Bladder microvascular endothelial cell (primary cell): ENCODE results near the gene PLEK2. TPM values are rescaled to one million over a fixed set of nuclear protein-coding genes. Genes with fewer than 3 reads are reported as not detected.

Source experiments
- total RNA-seq: library from RNA; depleted of rRNA; stranded (reverse); fragments of >200 nt; gene quantifications from 2 replicates; pipeline ENCODE4 v1.2.3, GENCODE V29; 2014

PLEK2 gene, protein sequence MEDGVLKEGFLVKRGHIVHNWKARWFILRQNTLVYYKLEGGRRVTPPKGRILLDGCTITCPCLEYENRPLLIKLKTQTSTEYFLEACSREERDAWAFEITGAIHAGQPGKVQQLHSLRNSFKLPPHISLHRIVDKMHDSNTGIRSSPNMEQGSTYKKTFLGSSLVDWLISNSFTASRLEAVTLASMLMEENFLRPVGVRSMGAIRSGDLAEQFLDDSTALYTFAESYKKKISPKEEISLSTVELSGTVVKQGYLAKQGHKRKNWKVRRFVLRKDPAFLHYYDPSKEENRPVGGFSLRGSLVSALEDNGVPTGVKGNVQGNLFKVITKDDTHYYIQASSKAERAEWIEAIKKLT
- total RNA-seq, result 1.1 and 4.7 TPM in 2 replicates

GRCh38 chr14:67411820-67412421 is at the start of gene PLEK2:
Gene PLEK2, minus strand, starts transcription at chr14:67412165. Its CDS starts 106 bp downstream, at chr14:67412059.

GRCh38 chr14:67359775-67360469 is 52.0 kb downstream of the PLEK2 start, which contains the start of the genes ATP6V1D and EIF2S1:
Gene ATP6V1D, minus strand, starts transcription at chr14:67359804. Its CDS starts 106 bp downstream, at chr14:67359698.
Gene EIF2S1, plus strand, starts transcription at chr14:67360328. Its CDS starts 4,440 bp downstream, at chr14:67364768.

Other genes with a start within 250 kb of the PLEK2 start
- gene GARIN2, start 222.7 kb downstream of the PLEK2 start, total RNA-seq, result not detected in 2 replicates
- 17.2 and 36.9 TPM in 2 replicates for gene PALS1, start 170.7 kb downstream of the PLEK2 start, total RNA-seq
- 44.7 and 73.5 TPM in 2 replicates for gene ATP6V1D, start 52.4 kb downstream of the PLEK2 start, total RNA-seq
- 175 and 302 TPM in 2 replicates for gene EIF2S1, start 51.8 kb downstream of the PLEK2 start, total RNA-seq
- gene TMEM229B, start 76.6 kb upstream of the PLEK2 start, total RNA-seq, result 0.94 and 0.97 TPM in 2 replicates
- gene PLEKHH1, start 121.1 kb upstream of the PLEK2 start, total RNA-seq, result 0.16 and 0.31 TPM in 2 replicates
- 7.8 and 10.1 TPM in 2 replicates for gene PIGH, start 188.1 kb upstream of the PLEK2 start, total RNA-seq
- 15.7 and 21.6 TPM in 2 replicates for gene ARG2, start 207.8 kb upstream of the PLEK2 start, total RNA-seq